PC-3 (cell line): Measurements from ENCODE around the gene KCNN2. TPM values are rescaled to one million over a fixed set of nuclear protein-coding genes. Genes with fewer than 3 reads are reported as not detected.

Experiments
- ATAC-seq: fragments of 200-7000 bp; cut with Tn5 transposase; 2 replicates; pipeline ENCODE4 v1.9.1; 2020; ENCODE audit warnings: mild to moderate bottlenecking, moderate library complexity
- BruUV-seq: library from RNA; stranded (reverse); fragments of 400-500 nt; replicated peaks from 2 replicates; lab custom pipeline; 2021; lab: Mats Ljungman, UMichigan
- CTCF ChIA-PET: fragments of 300-600 bp; sonication (Branson Sonifier 250); formaldehyde crosslinking; loops from one replicate; lab custom pipeline; 2022; ENCODE audit warnings: antibody characterized with exemption; lab: Charles Lee
- POLR2A ChIA-PET: fragments of 300-600 bp; sonication (Branson Sonifier 250); formaldehyde crosslinking; loops from one replicate; lab custom pipeline; 2022; ENCODE audit warnings: antibody characterized with exemption; ENCODE audit not compliant: unreplicated experiment; lab: Charles Lee
- DNase-seq: peaks from one replicate; pipeline ENCODE4 v3.0.0-alpha.2; 2015
- H2AFZ ChIP-seq: fragments of 300-600 bp; sonication (generic); 2 replicates; pipeline ENCODE4 v1.6.0; 2016; ENCODE audit warnings: antibody characterized with exemption, low read length
- H3F3A ChIP-seq: fragments of 300-600 bp; sonication (generic); one replicate; pipeline ENCODE4 v1.6.0; 2017; ENCODE audit warnings: antibody characterized with exemption, low read length, control low read depth, mild to moderate bottlenecking; ENCODE audit not compliant: unreplicated experiment
- H3K27ac ChIP-seq: fragments of 300-600 bp; sonication (generic); 2 replicates; pipeline ENCODE4 v1.5.1; 2016; ENCODE audit warnings: mild to moderate bottlenecking, low read length
- H3K27me3 ChIP-seq: fragments of 300-600 bp; sonication (generic); 2 replicates; pipeline ENCODE4 v1.6.1; 2016; ENCODE audit warnings: low read length, mixed read lengths
- H3K36me3 ChIP-seq: fragments of 300-600 bp; sonication (generic); 2 replicates; pipeline ENCODE4 v1.6.1; 2016; ENCODE audit warnings: low read depth, mixed run types, low read length, mixed read lengths
- H3K4me1 ChIP-seq: fragments of 300-600 bp; sonication (generic); 2 replicates; pipeline ENCODE4 v1.5.1; 2016; ENCODE audit warnings: low read length; ENCODE audit not compliant: insufficient read depth
- H3K4me2 ChIP-seq: fragments of 300-600 bp; sonication (generic); 2 replicates; pipeline ENCODE4 v1.6.0; 2016; ENCODE audit warnings: low read length
- H3K4me3 ChIP-seq: fragments of 300-600 bp; sonication (generic); 2 replicates; pipeline ENCODE4 v1.5.1; 2016; ENCODE audit warnings: mild to moderate bottlenecking, low read length, mixed read lengths
- H3K79me2 ChIP-seq: fragments of 300-600 bp; sonication (generic); 2 replicates; pipeline ENCODE4 v1.6.1; 2017; ENCODE audit warnings: low read length, mixed read lengths
- H3K9ac ChIP-seq: fragments of 300-600 bp; sonication (generic); 2 replicates; pipeline ENCODE4 v1.6.0; 2016; ENCODE audit warnings: mild to moderate bottlenecking, low read length
- H3K9me2 ChIP-seq: fragments of 300-600 bp; sonication (generic); replicated peaks from 2 replicates; pipeline ENCODE4 v1.6.1; 2016; ENCODE audit warnings: mixed run types, low read length, mixed read lengths
- H3K9me3 ChIP-seq: fragments of 300-600 bp; sonication (generic); 2 replicates; pipeline ENCODE4 v1.6.1; 2016; ENCODE audit warnings: low read length, mixed read lengths
- H4K20me1 ChIP-seq: fragments of 300-600 bp; sonication (generic); 2 replicates; pipeline ENCODE4 v1.6.1; 2016; ENCODE audit warnings: low read length, mixed read lengths
- EZH2 ChIP-seq: fragments of 300-600 bp; sonication (generic); IDR thresholded peaks from one replicate; pipeline ENCODE4 v1.6.1; 2017; ENCODE audit warnings: antibody characterized with exemption, mild to moderate bottlenecking, low read length; ENCODE audit not compliant: unreplicated experiment
- EZH2phosphoT487 ChIP-seq: fragments of 300-600 bp; sonication (generic); IDR thresholded peaks from 2 replicates; pipeline ENCODE4 v1.6.1; 2018; ENCODE audit warnings: mild to moderate bottlenecking, antibody characterized with exemption, low read length, borderline replicate concordance
- intact Hi-C: fragments of 100-400 bp; cut with micrococcal nuclease; formaldehyde crosslinking; loops from 2 replicates; pipeline ENCODE4 v1.9.0; 2023
- total RNA-seq: library from RNA; depleted of rRNA; stranded (reverse); fragments of >200 nt; gene quantifications from 2 replicates; pipeline ENCODE4 v1.2.3, GENCODE V29; 2014
- TF ChIP-seq, protein P1 (sequence below): fragments of 300-600 bp; sonication (generic); conservative IDR thresholded peaks from 2 replicates; pipeline ENCODE4 v1.5.1; 2017; ENCODE audit warnings: antibody characterized with exemption, low read depth, mild to moderate bottlenecking, low read length

Gene KCNN2
- total RNA-seq, 1 experiment from 2014 or later, result 0.07 TPM

DNA sequence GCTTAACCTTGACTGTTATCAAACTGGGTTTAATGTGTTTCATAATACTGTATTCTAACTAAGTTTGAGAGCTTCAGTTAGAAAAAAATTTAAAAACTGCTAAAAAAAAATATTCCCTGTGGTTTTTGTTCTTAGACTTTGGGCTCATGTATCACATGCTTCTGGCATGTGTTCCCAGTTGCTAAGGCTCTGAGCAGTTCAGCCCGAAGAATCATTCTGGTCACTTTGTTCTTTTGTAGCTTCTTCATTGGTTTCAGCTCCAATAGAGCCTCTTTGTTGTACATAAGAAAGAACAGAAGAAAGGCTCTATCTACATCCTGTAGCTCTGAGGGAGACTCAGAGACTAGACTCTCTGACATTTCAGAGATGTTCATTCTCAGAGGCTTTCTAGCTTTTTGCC lies 25.6 kb downstream of the KCNN2 start:
- H2AFZ ChIP-seq, result no peak overlapping the region
- CTCF ChIA-PET, result no interaction called here

DNA sequence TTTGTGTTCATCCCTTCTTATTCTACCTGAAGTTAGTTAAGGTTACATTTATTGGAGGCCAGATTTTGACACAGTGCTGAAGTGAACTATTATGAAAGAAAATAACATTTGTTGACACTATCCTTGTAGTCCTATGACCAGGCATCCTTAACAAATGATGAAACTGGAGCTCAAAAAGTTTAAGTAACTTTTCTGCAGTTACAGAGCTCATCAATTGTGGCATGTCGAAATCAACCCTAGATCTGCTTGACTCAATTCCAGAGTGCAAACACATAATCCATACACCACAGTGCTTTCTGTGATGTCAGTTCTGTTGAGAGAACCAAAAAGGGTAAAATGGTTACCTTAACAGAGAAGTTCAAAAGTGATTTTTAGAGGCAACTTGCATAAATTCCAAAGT lies 28.6 kb downstream of the KCNN2 start:
- ChIA-PET CTCF (no interaction called here), POLR2A (no interaction called here)
- Histone ChIP-seq H3K4me3 (no peak overlapping the region), H3F3A (no peaks in the 10 kb centered on the region), H3K79me2 (no peaks in the 10 kb centered on the region), H3K4me2 (no peak overlapping the region), H3K27ac (no peak overlapping the region), H2AFZ (no peak overlapping the region), H4K20me1 (no peaks in the 10 kb centered on the region), H3K27me3 (0 out of 2 replicates have a peak, but pooled peaks cover 1% of the 10 kb centered on the region), H3K9me3 (no peaks in the 10 kb centered on the region), H3K36me3 (no peaks in the 10 kb centered on the region), H3K9me2 (no peaks in the 10 kb centered on the region), H3K4me1 (peaks cover 8% of the 10 kb centered on the region; the same call in 1 of the 2 replicates), H3K9ac (no peak overlapping the region)
- DNase-seq (no peak), ATAC-seq (no peak)
- TF ChIP-seq EZH2phosphoT487 (no peak), EZH2 (no peak)
- TF ChIP-seq, protein P1, sequence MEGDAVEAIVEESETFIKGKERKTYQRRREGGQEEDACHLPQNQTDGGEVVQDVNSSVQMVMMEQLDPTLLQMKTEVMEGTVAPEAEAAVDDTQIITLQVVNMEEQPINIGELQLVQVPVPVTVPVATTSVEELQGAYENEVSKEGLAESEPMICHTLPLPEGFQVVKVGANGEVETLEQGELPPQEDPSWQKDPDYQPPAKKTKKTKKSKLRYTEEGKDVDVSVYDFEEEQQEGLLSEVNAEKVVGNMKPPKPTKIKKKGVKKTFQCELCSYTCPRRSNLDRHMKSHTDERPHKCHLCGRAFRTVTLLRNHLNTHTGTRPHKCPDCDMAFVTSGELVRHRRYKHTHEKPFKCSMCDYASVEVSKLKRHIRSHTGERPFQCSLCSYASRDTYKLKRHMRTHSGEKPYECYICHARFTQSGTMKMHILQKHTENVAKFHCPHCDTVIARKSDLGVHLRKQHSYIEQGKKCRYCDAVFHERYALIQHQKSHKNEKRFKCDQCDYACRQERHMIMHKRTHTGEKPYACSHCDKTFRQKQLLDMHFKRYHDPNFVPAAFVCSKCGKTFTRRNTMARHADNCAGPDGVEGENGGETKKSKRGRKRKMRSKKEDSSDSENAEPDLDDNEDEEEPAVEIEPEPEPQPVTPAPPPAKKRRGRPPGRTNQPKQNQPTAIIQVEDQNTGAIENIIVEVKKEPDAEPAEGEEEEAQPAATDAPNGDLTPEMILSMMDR, result no peak
- no TSS peak for BruUV-seq
- intact Hi-C loops, result no loop called here

More for the DNA sequence above, 25.6 kb downstream of the KCNN2 start:
- no peaks in the 10 kb centered on the region for H3K9me2 ChIP-seq
- H3K4me3 ChIP-seq, result no peak overlapping the region
- H3K9ac ChIP-seq, result no peak overlapping the region
- H3K27ac ChIP-seq, result no peak overlapping the region
- no peak for ATAC-seq
- no peak overlapping the region for H3K4me2 ChIP-seq
- BruUV-seq, result no TSS peak
- H3K79me2 ChIP-seq, result no peaks in the 10 kb centered on the region
- H4K20me1 ChIP-seq, result no peaks in the 10 kb centered on the region
- no peaks in the 10 kb centered on the region for H3K36me3 ChIP-seq
- POLR2A ChIA-PET, result no interaction called here
- TF ChIP-seq EZH2phosphoT487 (no peak), EZH2 (no peak)
- TF ChIP-seq, protein P1, result no peak
- intact Hi-C loops, result no loop called here
- DNase-seq, result no peak
- no peaks in the 10 kb centered on the region for H3K9me3 ChIP-seq
- H3K27me3 ChIP-seq, result no peaks in the 10 kb centered on the region
- H3F3A ChIP-seq, result no peaks in the 10 kb centered on the region
- peaks cover 8% of the 10 kb centered on the region; the same call in 1 of the 2 replicates for H3K4me1 ChIP-seq

DNA sequence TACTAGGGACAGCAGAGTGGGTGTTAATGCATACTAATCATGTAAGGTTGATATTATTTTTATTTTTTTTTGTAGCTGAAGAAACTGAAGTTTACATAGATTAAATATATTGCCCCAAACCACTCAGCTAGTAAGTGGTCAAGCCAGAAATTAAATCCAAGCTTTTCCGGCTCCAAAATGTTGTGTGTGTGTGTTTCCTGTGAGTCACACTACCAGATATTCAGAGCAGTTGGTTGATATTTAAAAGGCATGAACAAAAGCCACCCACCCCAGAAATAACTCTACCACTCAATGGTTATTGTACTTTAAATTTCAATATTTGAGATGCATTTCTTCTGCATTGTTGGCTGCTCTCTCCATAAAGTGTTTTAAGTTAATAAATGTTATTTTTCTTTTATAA lies 29.5 kb downstream of the KCNN2 start:
- POLR2A ChIA-PET, result no interaction called here
- DNase-seq, result peak; percentile 52
- BruUV-seq, result no TSS peak

More for the DNA sequence above, 29.5 kb downstream of the KCNN2 start:
- Histone ChIP-seq H3K9me2 (no peaks in the 10 kb centered on the region), H3K4me1 (peaks cover 8% of the 10 kb centered on the region; the same call in 1 of the 2 replicates), H3K36me3 (no peaks in the 10 kb centered on the region), H3K27ac (no peak overlapping the region), H3K79me2 (no peaks in the 10 kb centered on the region), H4K20me1 (no peaks in the 10 kb centered on the region), H3K9ac (no peak overlapping the region), H3K4me3 (no peak overlapping the region), H3K9me3 (no peaks in the 10 kb centered on the region), H3F3A (no peaks in the 10 kb centered on the region), H3K27me3 (peaks cover 6% of the 10 kb centered on the region; the same call in 1 of the 2 replicates), H2AFZ (no peak overlapping the region), H3K4me2 (no peak overlapping the region)
- intact Hi-C loops, result no loop called here
- TF ChIP-seq EZH2 (no peak), EZH2phosphoT487 (no peak)
- TF ChIP-seq, protein P1, result no peak
- CTCF ChIA-PET, result interaction anchor here (1.1 kb wide), 1 partner anchor 56 kb away, joined by 3 read pairs; no protein-coding TSS in a partner anchor
- ATAC-seq, result peak; percentile 61
